Epidermal melanocyte (primary cell): ENCODE data around the gene DNAJC6.
"Not testable (repeated sequence)": the region's sequence is repeated elsewhere in the genome, so short reads cannot be mapped to it uniquely, and the experiment has no call there.

Experiments
- DNase-seq: peaks from one replicate; pipeline ENCODE4 v3.0.0; 2011; ENCODE audit warnings: low spot score; ENCODE audit not compliant: insufficient read length

DNAJC6 gene

DNA sequence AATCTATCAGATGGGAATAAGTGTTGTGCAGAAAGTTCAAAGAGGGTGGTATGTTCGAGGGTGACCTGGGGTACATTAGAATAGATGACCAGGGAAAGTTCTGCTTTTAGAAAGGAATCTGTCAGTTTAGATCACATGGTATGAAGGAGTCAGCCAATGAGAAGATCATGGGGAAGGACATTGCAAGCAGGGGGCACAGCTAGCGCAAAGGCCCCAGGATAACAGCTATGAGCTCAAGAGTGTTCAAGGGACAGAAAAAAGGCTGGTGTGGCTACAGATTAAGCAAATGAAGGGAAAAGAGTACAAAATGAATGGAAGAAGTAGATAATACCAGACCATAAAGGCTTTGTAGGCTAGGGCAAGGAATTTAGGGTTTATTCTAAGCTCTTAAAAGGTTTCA lies 119.7 kb downstream of the DNAJC6 start:
- no peak for DNase-seq

DNA sequence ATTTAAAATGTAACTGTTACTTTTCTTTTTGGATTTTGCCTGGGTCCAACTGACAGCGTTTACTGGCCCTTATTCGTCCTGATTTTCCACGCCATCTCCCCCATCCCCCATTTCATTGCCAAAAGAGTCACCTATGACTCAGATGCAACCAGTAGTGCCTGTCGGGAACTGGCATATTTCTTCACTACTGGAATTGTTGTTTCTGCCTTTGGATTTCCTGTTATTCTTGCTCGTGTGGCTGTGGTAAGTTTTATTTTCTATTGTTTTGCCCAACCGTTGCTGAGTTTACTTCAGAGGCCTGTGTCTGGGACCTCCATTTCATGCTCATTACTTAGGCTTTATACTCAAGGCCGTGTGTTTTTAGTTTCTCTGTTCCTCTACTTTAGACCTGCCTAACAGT lies 120.5 kb downstream of the DNAJC6 start:
- DNase-seq, result no peak

DNA sequence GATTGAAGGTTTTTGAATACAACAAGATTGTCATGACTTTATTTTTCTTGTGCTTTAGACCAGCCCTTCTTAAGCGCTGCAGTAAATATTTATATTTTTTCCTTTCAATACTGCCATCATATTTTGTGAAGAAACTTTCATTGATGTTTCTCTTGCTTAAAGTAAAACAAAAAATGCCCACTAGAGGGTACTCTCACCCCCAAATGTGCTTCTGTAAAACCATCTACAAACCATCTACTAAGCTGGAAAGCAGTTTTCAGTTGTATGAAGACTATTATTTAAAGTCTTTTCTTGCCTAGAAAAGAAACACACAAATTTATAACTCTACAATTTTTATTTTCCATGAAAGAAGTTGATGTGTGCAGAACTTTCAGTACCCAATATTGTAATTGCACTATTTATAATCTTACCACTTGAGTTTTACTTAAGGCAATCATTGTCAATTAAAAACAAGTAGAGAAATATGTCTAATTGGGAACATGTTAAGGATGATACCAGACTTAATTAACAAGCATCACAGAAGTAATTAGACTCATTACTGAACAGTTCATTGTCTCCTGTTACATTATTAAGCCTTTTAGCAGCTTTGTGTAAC lies 121.9 kb downstream of the DNAJC6 start:
- DNase-seq, result no peak

DNA sequence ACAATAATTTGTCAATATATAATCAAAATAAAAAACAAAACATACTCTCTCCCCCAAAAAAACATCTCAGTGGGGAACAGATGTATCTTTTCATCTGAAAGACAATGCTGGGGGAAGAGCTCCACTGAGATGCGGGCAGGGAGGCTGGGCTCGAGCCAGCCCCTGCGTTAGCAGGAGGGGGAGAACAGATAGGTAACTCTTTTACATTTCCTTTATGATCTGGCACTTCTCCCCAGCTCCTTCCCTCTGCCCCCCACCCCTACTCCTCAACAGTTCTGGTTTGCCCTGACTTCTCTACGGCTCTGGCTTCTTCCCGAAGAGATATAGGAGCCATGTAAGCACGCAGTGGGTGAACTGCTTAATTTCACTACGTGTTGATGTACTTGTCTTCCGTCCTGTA lies 123.6 kb downstream of the DNAJC6 start:
- DNase-seq, result no peak

DNA sequence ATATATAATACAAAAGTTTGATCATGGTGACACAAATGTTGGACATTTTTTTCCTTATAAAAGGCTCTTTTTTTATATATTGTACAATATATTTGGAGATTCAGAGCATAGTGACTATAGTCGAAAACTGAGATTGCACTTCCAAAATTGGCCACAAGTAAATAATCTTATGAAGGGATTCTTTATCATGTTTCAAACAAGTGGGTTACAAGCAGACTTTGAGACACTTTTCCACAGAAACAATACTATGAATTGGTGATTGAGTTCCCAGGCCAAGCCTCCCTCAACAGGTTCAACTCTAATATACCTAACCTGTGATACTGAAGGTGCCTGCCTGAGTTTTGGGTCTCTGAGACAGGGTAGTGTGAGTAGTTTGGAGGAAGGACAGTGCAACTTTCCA lies 124.9 kb downstream of the DNAJC6 start:
- DNase-seq, result no peak

GRCh38 chr1:65434760-65435159 lies 125.4 kb downstream of the DNAJC6 start:
- no peak for DNase-seq

GRCh38 chr1:65435987-65436386 lies 126.6 kb downstream of the DNAJC6 start:
- peak; percentile 37 for DNase-seq

GRCh38 chr1:65437616-65438015 lies 128.3 kb downstream of the DNAJC6 start:
- no peak for DNase-seq

- no peak for DNase-seq
These were observed 131.1 kb downstream of the DNAJC6 start for GRCh38 chr1:65440322-65440900.

- DNase-seq, result no peak
These were observed 131.6 kb downstream of the DNAJC6 start for GRCh38 chr1:65440915-65441314.

DNA sequence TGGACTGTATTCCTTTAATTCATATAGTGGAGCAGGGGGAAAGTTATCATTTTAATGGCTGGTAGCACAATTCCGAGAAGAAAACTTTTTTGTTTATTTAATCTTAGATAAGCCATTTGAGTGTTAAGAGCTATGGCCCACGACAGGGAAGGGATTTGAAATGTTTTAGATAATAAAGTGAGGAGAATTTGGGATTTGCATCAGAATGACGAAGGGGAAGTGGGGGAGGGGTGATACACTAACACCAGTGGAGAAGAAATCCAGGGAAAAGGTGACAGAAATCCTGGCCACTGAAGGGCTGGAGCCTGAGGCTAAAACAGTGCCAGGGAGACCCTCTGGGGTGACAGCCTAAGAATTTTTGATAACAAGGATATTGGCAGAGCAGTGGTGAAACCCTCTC lies 132.1 kb downstream of the DNAJC6 start:
- no peak for DNase-seq

- no peak for DNase-seq
These were observed 133.1 kb downstream of the DNAJC6 start for GRCh38 chr1:65442442-65442841.

- DNase-seq, result no peak
These were observed 134.3 kb downstream of the DNAJC6 start for GRCh38 chr1:65443647-65444046.

GRCh38 chr1:65444128-65444640 lies 134.8 kb downstream of the DNAJC6 start:
- no peak for DNase-seq

DNA sequence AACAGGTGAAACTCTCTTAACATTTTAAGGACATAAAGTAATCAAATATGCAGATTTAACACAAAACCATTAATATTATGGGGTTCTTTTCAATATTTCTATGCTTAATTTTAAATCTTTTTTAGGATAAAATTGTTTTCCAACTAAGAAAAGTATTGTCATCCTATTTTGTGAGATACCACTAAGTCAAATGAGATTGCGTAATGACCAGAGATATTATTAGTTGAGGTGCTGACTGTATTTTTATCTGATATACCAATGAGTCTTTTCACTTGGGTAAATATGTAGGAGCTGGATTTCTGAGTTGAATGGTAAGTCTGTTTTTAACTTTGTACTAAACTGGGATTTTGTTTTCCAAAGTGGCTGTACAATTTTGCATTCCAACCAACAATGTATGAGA lies 136.5 kb downstream of the DNAJC6 start:
- no peak for DNase-seq

GRCh38 chr1:65449214-65449823 lies 140.0 kb downstream of the DNAJC6 start:
- no peak for DNase-seq

GRCh38 chr1:65455678-65456077 lies 146.3 kb downstream of the DNAJC6 start:
- not testable (repeated sequence) for DNase-seq

- no peak for DNase-seq
These were observed 147.1 kb downstream of the DNAJC6 start for GRCh38 chr1:65456481-65456880.

DNA sequence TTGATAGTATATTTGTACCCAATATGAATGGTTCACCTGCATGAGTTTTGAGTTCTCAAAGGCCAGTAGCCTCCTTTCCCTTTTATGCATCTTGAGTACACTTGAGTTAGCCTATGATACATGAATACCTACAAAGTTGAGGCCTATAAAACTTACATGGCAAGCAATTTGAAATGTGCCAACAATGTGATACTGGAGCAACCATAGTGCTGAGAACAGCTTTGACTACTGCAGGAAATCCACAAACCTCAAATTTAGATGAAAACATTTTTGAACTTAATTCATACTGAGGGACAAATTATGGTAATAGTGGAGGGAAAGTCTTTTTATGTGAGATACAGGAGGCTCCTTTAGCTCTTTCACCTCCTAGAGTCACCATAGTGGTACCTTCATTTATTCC lies 148.5 kb downstream of the DNAJC6 start:
- no peak for DNase-seq

- no peak for DNase-seq
These were observed 149.5 kb downstream of the DNAJC6 start for GRCh38 chr1:65458730-65459396.

- DNase-seq, result no peak
These were observed 150.0 kb downstream of the DNAJC6 start for GRCh38 chr1:65459397-65459768.
